Measurements from ENCODE around the gene SMG6.
"Not testable (repeated sequence)": the region's sequence is repeated elsewhere in the genome, so short reads cannot be mapped to it uniquely, and the experiment has no call there.

Gene SMG6

DNA sequence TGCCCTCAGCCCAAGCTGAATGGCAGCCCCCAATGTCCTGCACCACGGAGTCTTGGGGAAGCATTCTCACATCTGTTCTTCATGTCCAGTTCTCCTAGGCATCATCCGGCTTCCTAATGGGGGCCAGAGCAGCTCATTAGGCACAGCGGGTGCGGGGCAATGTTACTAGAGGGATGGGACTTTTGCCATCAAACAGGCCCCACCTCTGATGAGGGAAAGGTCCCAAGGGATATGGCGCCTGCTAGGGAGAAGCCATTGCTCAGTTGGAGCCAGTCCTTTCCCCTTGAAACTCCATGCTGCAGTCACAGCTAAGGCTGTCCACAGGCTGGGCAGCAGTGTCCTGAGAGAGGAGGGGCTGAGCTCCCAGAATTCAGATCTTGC is 275.4 kb downstream of the SMG6 start:
- no peak for DNase-seq (ENCODE audit: low read depth in 2 of 2)

DNA sequence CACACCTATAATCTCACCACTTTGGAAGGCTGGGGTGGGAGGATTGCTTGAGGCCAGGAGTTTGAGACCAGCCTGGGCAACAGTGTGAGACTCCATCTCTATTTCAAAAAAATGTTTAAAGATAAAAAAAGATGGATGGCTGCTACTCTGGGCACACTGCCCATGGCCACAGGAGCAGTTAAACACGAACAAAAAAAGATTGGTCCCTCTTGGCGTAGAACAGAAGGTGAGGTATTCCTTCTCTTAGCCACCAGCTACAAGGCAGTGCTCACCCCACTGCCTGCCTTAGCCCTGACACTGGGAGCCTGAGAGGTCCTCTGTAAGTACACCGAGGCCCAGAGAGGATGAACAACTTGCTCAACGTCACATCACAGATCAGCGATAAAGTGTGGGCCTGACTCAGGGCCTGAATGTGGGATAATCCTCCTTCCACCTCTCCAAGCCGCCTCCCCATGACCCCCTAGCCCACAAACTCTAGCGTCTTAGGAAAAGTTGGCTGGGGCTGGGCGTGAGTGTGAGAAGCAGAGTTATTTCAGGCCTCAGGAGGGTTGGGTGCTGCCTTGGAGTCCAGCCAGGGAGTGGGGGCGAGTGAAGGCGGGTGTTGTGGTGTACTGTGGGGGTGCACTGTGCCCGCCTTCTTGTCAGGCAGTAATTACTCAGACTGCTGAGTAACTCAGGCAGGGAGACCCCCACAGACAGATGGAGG is 275.9 kb downstream of the SMG6 start:
- no peak for DNase-seq (ENCODE audit: low read depth in 2 of 2)

DNA sequence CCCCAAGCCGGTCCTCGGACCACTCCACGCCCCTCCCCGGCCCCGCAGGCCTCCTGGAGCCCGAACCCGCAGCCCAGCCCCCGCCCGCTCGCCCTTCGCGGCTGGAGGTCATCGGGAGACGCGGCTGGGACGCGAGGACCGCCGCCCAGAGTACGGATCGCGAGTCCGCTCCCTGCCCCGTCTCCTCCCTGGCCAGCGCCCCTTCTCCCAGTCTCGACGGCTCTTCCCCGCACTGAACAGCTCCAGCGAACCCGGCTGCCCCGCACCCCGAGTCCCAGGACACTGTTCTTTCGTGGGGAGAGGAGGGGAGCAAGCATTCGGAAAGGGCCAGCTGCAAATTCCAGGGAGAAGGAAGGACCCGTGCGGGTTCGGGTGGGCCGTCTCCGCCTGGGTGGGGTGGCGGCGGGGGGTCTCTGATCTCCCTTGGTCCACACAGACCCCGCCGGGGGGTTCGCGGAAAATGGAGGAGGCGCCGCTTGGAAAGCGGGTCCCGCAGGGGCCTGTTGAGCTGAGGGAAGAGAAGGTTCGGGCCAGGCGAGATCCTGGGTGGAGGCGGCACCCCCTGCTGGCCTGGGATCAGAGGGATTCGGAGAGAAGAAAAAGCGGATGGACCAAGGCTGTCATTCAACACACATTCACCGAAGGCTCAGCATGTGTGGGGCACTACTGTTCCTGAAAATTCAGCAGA is 277.8 kb downstream of the SMG6 start:
- DNase-seq (ENCODE audit: low read depth in 2 of 2) = no peak

DNA sequence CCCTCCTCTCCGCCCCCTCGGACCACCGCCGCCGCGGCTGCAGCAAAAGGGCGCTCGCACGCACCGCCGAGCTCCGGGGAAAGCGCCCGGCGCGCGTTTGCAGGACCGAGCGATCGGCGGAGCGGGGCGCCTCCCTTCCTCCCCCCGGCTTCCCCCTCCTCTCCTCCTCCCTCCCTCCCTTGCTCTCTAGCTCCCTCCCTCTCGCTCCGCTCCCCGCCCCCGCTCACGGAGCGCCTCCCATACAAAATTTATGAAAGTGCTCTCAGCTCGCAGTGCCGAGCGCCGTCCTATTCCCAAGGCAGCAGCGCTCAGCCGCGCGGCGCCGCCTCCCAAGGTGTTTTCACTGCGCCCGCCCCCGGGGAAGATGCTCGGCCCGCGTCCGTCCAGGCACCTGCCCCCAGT is 278.4 kb downstream of the SMG6 start, which contains the start of gene RTN4RL1:
TSS of gene RTN4RL1 (minus strand) at position 115 of the 402 bp plus-strand sequence. CDS start 469 bp downstream, outside the sequence.
- DNase-seq (ENCODE audit: low read depth in 2 of 2) = no peak

DNA sequence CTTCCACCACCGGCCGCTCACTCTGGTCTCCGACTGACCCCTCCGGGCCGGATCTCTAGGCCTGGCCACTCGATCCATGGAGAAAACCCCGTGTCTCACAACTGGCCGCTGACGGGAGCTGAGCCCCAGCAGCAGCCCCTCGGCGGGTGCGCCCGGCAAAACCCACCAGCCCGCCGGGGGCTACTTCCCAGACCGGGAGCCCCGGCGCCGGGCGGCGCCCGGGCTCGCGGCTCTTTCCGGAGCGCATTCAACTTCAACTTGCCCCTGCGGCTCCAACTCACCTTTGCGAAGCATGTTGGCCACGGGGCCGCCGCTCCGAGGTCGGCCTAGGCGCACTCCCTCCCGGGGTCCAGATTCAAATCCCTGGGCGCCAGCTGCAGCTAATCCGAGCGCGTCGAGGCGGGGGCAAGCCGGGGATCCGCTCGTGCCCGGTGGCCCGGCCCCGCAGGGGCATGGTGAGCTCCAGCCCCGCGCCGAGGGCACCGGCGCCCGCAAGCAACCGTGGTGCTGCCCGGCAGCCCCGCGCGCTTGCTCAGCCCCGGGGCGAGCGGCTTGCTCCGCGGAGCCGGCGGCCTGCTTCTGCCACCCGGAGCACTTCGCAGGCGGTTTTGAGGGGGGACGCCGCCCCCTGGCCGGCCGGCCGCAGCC is 278.9 kb downstream of the SMG6 start:
- no peak for DNase-seq (ENCODE audit: low read depth in 2 of 2)

DNA sequence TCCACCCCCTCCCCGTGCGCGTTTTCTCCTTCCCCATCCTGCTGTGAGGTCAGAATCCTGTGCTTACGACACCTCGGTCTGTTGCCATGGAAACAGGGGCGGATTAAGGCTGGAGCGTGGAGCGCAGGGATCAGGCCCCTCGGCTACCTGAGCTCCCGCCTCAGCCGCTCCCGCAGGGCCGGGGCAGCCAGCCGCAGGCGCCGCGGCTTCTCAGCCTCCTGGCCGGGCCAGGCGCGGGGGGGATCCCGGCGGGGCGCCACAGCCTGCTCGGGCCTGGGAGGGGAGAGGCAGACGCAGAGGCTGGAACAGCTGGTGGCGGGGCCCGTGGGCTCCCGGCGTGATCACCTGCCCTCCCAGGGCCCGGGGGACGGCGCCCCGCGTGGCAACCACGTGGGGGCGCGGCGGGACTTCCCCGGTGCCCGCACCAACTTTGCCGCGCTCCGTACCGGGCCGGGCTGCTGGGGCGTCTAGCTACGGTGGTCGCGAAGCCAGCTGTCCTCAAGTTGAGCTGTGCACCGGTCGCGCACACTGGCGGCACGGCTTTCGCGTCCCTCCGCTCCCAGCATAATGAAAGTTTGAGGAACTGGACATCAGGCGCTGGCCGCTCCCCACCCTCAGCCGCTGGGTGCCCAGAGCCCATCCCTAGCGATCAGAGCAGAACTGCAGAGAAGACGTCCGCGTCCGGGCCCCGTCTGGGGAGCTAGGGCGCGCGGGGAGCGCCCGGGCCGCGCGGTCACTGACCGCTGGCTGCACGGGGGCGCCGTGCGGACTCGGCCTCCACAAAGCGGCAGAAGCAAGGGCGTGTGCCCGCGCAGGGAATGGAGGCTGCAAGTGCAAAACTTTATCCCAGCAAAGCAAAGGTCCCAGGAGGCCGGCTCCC is 279.7 kb downstream of the SMG6 start:
- DNase-seq (ENCODE audit: low read depth in 2 of 2) = no peak

DNA sequence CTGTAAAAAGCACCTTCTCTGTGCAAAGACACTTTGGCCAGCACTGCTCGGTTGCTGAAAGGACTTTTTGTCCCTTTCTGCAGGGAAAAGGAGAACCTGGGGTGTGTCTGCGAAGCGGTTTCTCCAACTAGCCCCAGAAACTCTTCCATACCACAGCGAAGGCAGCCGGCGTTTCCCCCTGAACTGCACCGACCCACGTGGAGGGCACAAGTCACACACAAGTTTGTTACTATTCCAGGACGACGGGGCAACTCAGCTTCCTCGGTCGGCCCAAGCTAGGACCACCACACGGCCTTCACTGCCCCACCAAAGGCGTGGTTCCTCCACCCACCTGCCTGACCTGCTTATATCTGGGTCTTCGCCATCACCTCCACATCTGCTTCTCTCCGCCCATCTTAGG is 280.3 kb downstream of the SMG6 start:
- no peak for DNase-seq (ENCODE audit: low read depth in 2 of 2)

DNA sequence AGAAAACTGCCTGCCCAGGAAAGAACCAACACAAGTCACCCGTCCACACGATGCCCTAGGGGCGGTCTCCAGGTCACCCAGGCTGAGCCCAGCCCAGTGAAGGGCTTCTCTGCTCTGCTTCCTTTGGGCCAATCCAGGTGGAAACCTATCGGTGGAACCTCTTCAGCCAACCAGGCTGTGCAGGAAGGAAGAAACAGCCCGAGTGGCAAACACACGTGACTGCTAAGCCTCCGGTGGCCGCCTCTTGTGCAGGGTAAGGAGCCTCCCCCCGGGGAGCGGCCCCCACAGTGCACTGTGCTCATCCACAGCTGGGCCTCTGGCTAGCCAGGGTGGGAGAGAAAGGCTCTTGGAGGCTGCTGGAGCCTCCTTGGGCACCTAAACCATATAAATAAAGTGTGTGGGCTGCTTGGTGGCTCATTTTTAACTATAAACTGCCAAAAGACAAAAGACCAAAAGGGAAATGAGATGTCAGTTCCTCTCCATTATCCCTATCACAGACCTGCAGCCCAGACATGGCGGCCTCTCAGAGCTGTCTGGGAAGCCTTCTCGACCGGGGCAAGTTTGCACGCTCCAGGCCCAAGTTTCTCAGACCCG is 280.8 kb downstream of the SMG6 start:
- DNase-seq (ENCODE audit: low read depth in 2 of 2) = no peak

DNA sequence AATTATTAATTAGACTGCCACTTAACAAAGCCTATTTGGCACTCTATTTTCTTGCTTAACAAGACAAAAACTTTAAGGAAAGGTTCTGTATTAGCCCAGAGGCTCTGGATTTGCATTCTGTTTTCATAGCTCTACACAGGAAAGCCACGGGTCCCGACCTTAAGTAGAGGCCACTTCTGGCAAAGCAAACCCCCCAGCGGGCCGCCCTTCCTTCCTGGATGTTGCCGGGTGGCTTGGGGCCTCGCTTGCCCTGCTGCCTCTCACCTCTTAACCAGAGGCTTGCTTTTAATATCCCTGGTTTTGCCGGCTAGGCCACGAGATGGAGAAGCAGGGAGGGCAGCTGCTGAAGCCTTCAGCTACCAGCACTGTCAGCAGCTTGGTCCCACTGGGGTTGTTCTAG is 282.9 kb downstream of the SMG6 start:
- DNase-seq (ENCODE audit: low read depth in 2 of 2) = no peak

DNA sequence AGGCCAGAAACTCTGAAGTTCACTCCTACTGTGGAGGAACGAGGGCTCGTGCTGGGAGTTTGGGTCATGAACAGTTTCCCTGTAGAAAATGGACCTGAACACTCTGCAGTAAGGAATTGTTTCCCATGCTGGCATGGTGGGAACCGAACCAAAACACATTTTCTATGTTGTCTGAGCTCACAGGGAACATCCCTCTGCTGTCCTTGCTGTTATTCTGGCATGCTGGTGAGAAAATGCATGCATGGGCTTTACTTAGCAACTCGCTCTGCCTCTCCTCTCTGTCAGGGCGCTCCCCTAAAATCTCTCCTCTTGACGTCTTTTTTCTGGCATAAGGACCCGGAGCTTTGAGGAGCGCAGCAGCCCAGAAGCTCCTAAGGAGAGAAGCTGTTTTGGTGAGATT is 283.9 kb downstream of the SMG6 start:
- no peak for DNase-seq (ENCODE audit: low read depth in 2 of 2)

DNA sequence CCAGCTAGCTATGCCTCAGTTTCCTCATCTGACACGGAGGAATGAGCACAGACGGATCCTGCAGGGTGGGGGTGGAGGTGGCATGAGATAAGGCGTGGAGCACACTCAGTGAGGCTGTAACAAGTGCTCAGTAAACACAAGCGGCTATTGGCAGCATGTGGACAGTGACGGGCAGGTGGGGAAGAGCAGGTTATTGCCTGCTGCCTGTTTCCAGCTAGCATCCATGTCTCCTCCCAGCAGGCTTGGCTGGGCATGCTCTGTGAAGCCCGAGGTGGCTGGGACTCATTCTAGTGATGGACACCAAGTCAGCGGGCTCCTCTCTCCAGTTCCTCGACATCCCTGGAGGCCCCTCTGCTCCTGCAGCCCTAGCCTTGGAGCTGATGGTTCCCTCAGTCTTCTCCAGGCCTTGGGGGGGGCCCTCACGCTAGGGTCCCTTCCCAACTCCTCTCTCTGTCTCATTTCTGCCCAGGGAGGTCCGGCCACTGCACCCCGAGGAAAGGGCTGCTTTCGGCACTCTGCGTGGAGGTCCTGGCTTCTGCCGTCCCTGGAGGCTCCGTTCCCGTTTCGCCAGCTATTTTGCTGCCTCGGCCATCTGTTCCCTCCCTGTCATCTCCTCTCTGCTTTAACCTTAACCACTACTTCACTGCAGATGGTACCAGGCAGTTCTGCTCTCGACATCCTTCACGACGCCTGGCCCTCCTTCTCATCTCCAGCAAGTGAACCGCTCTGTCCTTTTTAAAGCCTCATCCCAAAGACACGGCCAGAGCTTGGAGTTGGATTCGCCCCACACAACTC is 284.7 kb downstream of the SMG6 start:
- no peak for DNase-seq (ENCODE audit: low read depth in 2 of 2)

DNA sequence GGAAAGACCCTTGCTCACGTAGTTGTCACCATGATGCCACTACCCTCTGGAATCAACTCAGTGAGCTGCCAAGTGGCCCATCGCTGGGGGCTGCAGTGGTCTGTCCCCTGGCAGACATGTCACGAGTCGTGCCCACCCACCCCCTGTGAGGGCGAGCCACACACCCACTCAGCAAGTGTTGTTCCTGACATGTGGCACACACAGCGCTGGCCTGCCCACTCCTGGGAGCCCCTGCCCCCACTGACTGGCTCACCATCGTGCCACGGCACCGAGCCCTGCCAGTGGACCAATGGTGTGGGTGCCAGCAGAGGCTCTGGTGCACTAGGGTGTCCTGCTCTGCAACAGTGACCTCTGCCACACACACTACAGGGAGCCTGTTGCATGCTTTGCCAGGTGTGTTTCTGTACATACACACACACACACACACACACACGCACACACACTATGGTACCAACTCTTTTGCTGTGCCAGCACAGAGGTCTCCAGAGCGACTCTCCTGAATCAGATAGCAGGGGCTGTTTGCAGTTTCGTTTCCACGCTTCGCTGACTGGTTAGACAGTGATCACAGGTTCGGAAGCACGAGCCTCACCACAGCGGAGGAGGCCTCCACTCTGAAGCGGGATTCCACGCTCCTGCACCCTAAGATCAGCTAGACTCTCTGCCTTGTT is 286.2 kb downstream of the SMG6 start:
- no peak for DNase-seq (ENCODE audit: low read depth in 2 of 2)

DNA sequence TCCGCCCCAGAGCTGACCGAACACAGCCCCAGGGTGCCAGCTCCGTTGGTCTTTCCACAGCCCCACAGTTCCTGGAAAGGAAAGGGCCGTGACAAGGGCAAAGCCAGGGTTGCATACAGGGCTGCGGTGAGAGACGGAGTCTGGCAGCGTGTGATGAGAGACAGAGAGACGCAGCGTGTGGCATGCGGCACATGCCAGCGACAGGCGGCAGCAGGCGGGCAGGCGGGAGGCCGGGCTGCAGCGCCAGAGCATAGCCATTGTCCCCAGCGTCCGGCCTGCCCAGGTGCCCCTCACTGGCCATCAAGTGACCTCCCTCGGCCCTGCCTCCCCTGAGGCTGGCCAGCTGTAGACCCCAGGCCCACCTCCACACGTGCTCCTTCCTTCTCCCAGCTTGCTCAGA is 287.1 kb downstream of the SMG6 start:
- no peak for DNase-seq (ENCODE audit: low read depth in 2 of 2)

DNA sequence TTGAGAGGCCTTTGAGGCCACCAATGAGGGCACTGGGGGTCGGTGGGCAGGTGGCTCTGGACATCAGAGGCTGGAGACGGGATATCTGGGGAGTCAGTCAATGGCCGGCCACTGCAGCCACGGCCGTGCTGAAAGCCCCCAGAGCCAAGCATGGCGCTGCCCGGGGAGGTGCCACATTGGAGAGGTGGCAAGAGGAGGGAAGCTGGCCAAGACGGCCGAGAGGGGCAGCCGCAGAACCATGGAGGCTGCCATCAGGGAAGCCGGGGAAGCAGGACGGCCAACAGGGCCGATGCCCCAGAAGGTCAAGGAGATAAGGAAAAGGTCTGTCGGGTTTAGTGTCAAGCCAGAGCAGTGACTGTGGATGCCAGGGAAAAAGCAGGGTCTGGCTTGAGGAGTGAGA is 288.3 kb downstream of the SMG6 start:
- no peak for DNase-seq (ENCODE audit: low read depth in 2 of 2)

DNA sequence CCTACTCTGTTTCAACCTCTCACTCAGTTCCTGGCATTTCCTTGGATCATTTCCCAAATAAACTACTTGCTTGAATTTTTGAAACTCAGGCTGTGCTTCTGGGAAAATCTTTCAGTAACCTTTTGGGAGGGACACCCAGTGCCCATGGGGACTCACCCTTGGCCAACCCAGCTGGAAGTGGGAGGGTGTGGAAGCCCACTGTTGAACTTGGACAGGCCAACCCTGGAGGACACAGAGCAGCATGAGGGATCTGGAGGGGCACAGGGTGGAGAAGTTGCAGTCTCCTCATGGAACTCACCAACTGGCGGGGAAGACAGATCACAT is 289.6 kb downstream of the SMG6 start:
- DNase-seq (ENCODE audit: low read depth in 2 of 2) = no peak

DNA sequence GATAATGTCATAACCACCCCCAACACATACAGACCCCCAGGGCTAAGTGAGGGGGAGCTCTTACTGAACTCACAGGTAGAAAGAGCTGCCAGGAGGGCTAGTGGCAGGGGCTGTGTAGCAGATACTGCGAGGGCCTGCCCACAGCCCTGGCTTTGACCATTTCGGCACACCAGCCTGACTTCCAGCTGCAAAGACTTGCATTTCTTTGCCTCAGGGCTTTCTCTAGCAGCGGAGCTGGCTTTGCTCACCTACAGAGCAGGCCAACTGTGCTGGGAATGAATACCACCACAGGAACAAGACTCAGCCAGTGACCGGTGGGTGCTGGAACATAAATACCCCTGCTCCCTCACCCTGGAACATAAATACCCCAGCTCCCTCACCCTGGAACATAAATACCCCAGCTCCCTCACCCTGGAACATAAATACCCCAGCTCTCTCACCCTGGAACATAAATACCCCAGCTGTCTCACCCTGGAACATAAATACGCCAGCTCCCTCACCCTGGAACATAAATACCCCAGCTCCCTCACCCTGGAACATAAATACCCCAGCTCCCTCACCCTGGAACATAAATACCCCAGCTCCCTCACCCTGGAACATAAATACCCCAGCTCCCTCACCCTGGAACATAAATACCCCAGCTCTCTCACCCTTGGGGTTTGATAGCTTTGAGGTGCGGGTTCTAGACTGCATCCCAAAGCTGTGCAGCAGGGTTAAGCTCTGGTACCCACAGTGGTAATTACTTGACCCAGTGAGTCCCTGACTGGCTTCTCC is 290.2 kb downstream of the SMG6 start:
- DNase-seq (ENCODE audit: low read depth in 2 of 2) = not testable (repeated sequence)

DNA sequence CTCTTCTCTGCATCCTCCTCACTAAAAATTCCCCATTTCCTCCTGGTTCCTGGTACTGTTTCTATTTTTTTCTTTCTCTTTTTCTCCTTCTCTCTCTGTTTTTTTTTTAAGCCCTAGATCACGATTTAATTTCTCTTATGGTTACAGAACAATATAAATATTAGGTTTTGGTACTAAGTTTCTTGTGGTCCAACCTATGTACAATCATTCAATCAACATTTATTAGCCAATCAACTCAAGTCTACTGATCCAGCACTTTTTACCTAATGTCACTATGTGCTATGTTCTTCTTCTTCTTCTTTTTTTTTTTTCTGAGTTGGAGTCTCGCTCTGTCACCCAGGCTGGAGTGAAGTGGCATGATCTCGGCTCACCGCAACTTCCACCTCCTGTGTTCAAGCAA is 291.1 kb downstream of the SMG6 start:
- DNase-seq (ENCODE audit: low read depth in 2 of 2) = no peak

DNA sequence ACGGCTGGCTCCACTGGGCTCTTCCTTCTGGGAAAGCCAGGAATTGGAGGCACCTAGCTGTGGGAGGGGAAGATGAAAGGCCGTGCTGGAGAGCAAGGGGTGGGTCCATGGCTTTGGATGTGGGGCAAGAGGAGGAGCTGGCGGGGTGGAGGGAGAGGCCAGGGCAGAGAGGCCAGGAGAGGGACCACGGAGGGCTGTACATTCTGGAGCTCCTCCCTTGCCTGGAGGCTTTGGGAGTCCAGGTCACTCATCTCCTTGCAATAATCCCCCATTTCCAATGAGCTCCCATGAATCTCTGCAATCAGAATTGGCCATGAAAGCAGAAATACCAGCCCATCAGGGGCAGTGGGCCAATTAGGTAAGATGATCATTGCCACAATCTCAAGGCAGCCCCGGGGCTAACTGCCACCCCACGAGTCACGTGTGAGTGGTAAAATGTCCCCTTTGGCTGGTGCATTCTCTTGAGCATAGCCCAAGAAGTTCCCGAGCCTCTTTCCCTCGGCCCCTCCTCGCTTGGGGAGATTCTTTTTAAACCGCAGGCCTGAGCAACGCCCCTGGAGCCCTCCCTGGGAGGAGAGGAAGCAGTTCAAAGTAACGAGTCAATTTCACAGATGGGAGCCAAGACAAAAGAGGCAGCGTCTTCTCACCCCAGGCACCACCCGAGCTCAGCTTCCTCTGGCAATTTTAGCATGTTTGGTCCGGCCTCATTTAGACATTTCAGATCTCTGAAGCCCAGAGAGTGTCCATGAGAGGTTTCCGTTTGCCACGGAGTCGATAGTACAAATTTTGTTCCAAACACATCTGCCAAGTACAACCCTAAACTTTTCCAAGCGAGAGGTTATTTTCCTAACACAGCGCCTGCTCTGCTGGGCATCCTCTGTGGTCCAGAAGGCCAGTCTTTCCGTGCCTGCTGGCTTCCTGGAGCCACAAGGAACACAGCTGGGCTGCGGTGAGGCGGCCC is 291.9 kb downstream of the SMG6 start:
- no peak for DNase-seq (ENCODE audit: low read depth in 2 of 2)

All from fibroblast of skin of left biceps (primary cell).